HG03460 (cell line): ENCODE measurements around the gene SLC16A7.

Experiments used
- ATAC-seq: cut with Tn5 transposase; IDR thresholded peaks from one replicate; pipeline ENCODE4 v1.9.1; 2021; ENCODE audit not compliant: unreplicated experiment

SLC16A7 gene

GRCh38 chr12:59624732-59625460 lies 29.1 kb downstream of the SLC16A7 start:
- no peak for ATAC-seq

GRCh38 chr12:59626382-59626781 lies 30.6 kb downstream of the SLC16A7 start:
- no peak for ATAC-seq

- no peak for ATAC-seq
Observed at GRCh38 chr12:59627582-59627981, 31.8 kb downstream of the SLC16A7 start.

GRCh38 chr12:59629890-59630289 lies 34.1 kb downstream of the SLC16A7 start:
- no peak for ATAC-seq

GRCh38 chr12:59632408-59632807 lies 36.6 kb downstream of the SLC16A7 start:
- ATAC-seq = no peak

GRCh38 chr12:59634254-59634653 lies 38.4 kb downstream of the SLC16A7 start:
- ATAC-seq = no peak

- ATAC-seq = no peak
Observed at GRCh38 chr12:59636945-59637691, 41.3 kb downstream of the SLC16A7 start.

GRCh38 chr12:59637692-59638070 lies 41.9 kb downstream of the SLC16A7 start:
- ATAC-seq = no peak

GRCh38 chr12:59643550-59643949 lies 47.7 kb downstream of the SLC16A7 start:
- ATAC-seq = no peak

- no peak for ATAC-seq
Observed at GRCh38 chr12:59645242-59645641, 49.4 kb downstream of the SLC16A7 start.

- no peak for ATAC-seq
Observed at GRCh38 chr12:59646636-59647035, 50.8 kb downstream of the SLC16A7 start.

- ATAC-seq = no peak
Observed at GRCh38 chr12:59649203-59649602, 53.4 kb downstream of the SLC16A7 start.

GRCh38 chr12:59650588-59651228 lies 54.9 kb downstream of the SLC16A7 start:
- ATAC-seq = no peak

GRCh38 chr12:59651229-59651920 lies 55.5 kb downstream of the SLC16A7 start:
- no peak for ATAC-seq

- ATAC-seq = no peak
Observed at GRCh38 chr12:59652130-59652529, 56.3 kb downstream of the SLC16A7 start.

- ATAC-seq = no peak
Observed at GRCh38 chr12:59654061-59654460, 58.2 kb downstream of the SLC16A7 start.

- no peak for ATAC-seq
Observed at GRCh38 chr12:59657266-59657665, 61.4 kb downstream of the SLC16A7 start.

GRCh38 chr12:59657711-59658110 lies 61.9 kb downstream of the SLC16A7 start:
- no peak for ATAC-seq

- no peak for ATAC-seq
Observed at GRCh38 chr12:59660148-59660547, 64.3 kb downstream of the SLC16A7 start.

- ATAC-seq = no peak
Observed at GRCh38 chr12:59660921-59661597, 65.2 kb downstream of the SLC16A7 start.

GRCh38 chr12:59664495-59664894 lies 68.7 kb downstream of the SLC16A7 start:
- ATAC-seq = no peak
